Measurements from ENCODE around the gene RILPL1. TPM values are rescaled to one million over a fixed set of nuclear protein-coding genes. Genes with fewer than 3 reads are reported as not detected.

The RILPL1 gene
- total and polyA plus RNA-seq, 2 of the 4 experiments (the other 2 are of a cell fraction), result 11.1 to 19.8 TPM

GRCh38 chr12:123578243-123578642 is 44.7 kb upstream of the RILPL1 start:
- Histone ChIP-seq H2BK15ac (ENCODE audit: low read depth, low read length) (no peak overlapping the region), H2BK120ac (ENCODE audit: low read depth, low read length) (no peak overlapping the region), H4K91ac (ENCODE audit: insufficient read depth, low read depth, low read length) (no peak overlapping the region), H3K56ac (ENCODE audit: extremely low read depth, insufficient read depth, low read length) (no peak overlapping the region), H3K23ac (ENCODE audit: low read depth, low read length) (no peak overlapping the region), H3K9me3 (ENCODE audit: control insufficient read depth, insufficient read depth, low read length) (peaks cover 3% of the 10 kb centered on the region; the same call in 1 of the 2 replicates), H3K79me1 (ENCODE audit: low read depth in 1 of 2, low read length in 2 of 2) (peaks cover 6 to 49% of the 10 kb centered on the region in 2 experiments), H2BK5ac (ENCODE audit: low read depth, low read length, poor library complexity, severe bottlenecking) (no peak overlapping the region), H3K27me3 (ENCODE audit: control insufficient read depth, insufficient read depth, low read length) (no peaks in the 10 kb centered on the region), H4K20me1 (ENCODE audit: insufficient read depth, low read length) (peaks cover 5% of the 10 kb centered on the region; the same call in 1 of the 2 replicates), H3K18ac (ENCODE audit: low read depth, low read length) (no peak overlapping the region), H3K14ac (replicated peaks; ENCODE audit: low read depth, low read length) (no peak overlapping the region), H2BK20ac (ENCODE audit: low read depth, low read length) (no peak overlapping the region), H2AK5ac (ENCODE audit: low read depth, low read length) (no peak overlapping the region), H3K4me1 (ENCODE audit: control insufficient read depth, insufficient read depth, low read length) (no peaks in the 10 kb centered on the region), H2AFZ (replicated peaks; ENCODE audit: low read length, poor library complexity) (no peak overlapping the region), H3K4me2 (ENCODE audit: low read depth, low read length) (no peak overlapping the region), H2AK9ac (replicated peaks; ENCODE audit: low read depth, low read length, poor library complexity) (no peak overlapping the region), H3K27ac (ENCODE audit: insufficient read depth, low read length) (no peak overlapping the region), H4K8ac (ENCODE audit: low read depth in 2 of 2, low read length in 2 of 2) (no peak overlapping the region), H3K4me3 (ENCODE audit: insufficient read depth, low read depth, low read length) (no peak overlapping the region), H3K4ac (ENCODE audit: low read depth, low read length) (no peak overlapping the region), H3K9me1 (ENCODE audit: insufficient read depth, low read length) (no peaks in the 10 kb centered on the region; the same call in 1 of the 2 replicates), H4K5ac (ENCODE audit: low read depth, low read length) (no peak overlapping the region), H3K9ac (ENCODE audit: low read depth, low read length) (no peak overlapping the region), H3K36me3 (ENCODE audit: control insufficient read depth, insufficient read depth, low read length) (peaks cover 3% of the 10 kb centered on the region)
- DNase-seq (no peak), ATAC-seq (ENCODE audit: low read depth) (no peak)
- dilution Hi-C loops (cut with HindIII; ENCODE audit: low sequenced_read_pairs, unreplicated experiment) (no loop called here), in situ Hi-C loops (cut with MboI; ENCODE audit: low sequenced_read_pairs) (no loop called here), intact Hi-C loops (cut with micrococcal nuclease) (no loop called here)
- TF ChIP-seq USF2 (IDR thresholded peaks at IDR 0.05; ENCODE audit: low read depth, low read length) (no peak), NFE2L2 (IDR thresholded peaks at IDR 0.05; ENCODE audit: low read depth, low read length) (no peak), FOS (IDR thresholded peaks at IDR 0.05; ENCODE audit: low read depth, low read length) (no peak), RFX5 (IDR thresholded peaks at IDR 0.05; ENCODE audit: low read depth, low read length) (no peak), ELK1 (IDR thresholded peaks at IDR 0.05; ENCODE audit: borderline replicate concordance, low read depth, low read length) (no peak), SMC3 (IDR thresholded peaks at IDR 0.05; ENCODE audit: low read depth, low read length) (no peak), MAFK (IDR thresholded peaks at IDR 0.05; ENCODE audit: low read depth, low read length) (no peak), MAZ (IDR thresholded peaks at IDR 0.05; ENCODE audit: borderline replicate concordance, low read depth, low read length) (no peak), CEBPB (IDR thresholded peaks at IDR 0.05; ENCODE audit: low read depth, low read length) (no peak), CTCF (conservative IDR thresholded peaks at IDR 0.05; ENCODE audit: low read depth, low read length) (no peak), RCOR1 (IDR thresholded peaks at IDR 0.05; ENCODE audit: insufficient replicate concordance, low read length) (no peak), CHD1 (IDR thresholded peaks at IDR 0.05; ENCODE audit: low read depth, low read length) (no peak), BHLHE40 (IDR thresholded peaks at IDR 0.05; ENCODE audit: low read depth, low read length) (no peak), MXI1 (IDR thresholded peaks at IDR 0.05; ENCODE audit: borderline replicate concordance, low read depth, low read length) (no peak), POLR2A (IDR thresholded peaks at IDR 0.05; ENCODE audit: low read depth, low read length) (no peak), RAD21 (IDR thresholded peaks at IDR 0.05; ENCODE audit: low read length) (no peak)
- no CpG with 5 or more reads among the region's 3 CpGs for WGBS, 2 experiments (ENCODE audit: extremely low coverage in 2 of 2, insufficient read length in 1 of 2)
- ChIA-PET CTCF (no interaction called here), POLR2A (ENCODE audit: unreplicated experiment) (no interaction called here)
- BruUV-seq (replicated peaks), result no TSS peak
